ACHN (cell line): ENCODE measurements around the gene TCP11.
A peak's percentile ranks its signal among the peaks of the same experiment; 100 is the strongest.

Experiments used
- DNase-seq: peaks from one replicate; pipeline ENCODE4 v3.0.0-alpha.2; 2015
- in situ Hi-C: cut with HindIII; loops from 2 replicates; pipeline ENCODE4 v1.10.0; 2017; ENCODE audit warnings: low sequenced_read_pairs, low pct_ligation_motif_present, low pct_unique_long_range_greater_than_20kb

The TCP11 gene

GRCh38 chr6:35141007-35141655 is at the start of gene TCP11:
TSS of gene TCP11 (minus strand) at chr6:35141339. CDS start at chr6:35140870, 469 bp downstream.
- in situ Hi-C loops, result no loop called here
- DNase-seq, result no peak

GRCh38 chr6:35190306-35190705 is 49.2 kb upstream of the TCP11 start:
- DNase-seq, result no peak
- in situ Hi-C loops, result no loop called here

- in situ Hi-C loops, result no loop called here
- no peak for DNase-seq
Measured at GRCh38 chr6:35188886-35189285, 47.7 kb upstream of the TCP11 start.

GRCh38 chr6:35186571-35186970 is 45.4 kb upstream of the TCP11 start:
- no peak for DNase-seq
- in situ Hi-C loops, result no loop called here

GRCh38 chr6:35185971-35186370 is 44.8 kb upstream of the TCP11 start:
- in situ Hi-C loops, result no loop called here
- no peak for DNase-seq

GRCh38 chr6:35185302-35185681 is 44.2 kb upstream of the TCP11 start:
- DNase-seq, result no peak
- in situ Hi-C loops, result no loop called here

GRCh38 chr6:35184580-35185301 is 43.6 kb upstream of the TCP11 start:
- DNase-seq, result no peak
- in situ Hi-C loops, result no loop called here

- DNase-seq, result no peak
- in situ Hi-C loops, result no loop called here
Measured at GRCh38 chr6:35183935-35184334, 42.8 kb upstream of the TCP11 start.

GRCh38 chr6:35183281-35183680 is 42.1 kb upstream of the TCP11 start:
- DNase-seq, result no peak
- in situ Hi-C loops, result no loop called here

- DNase-seq, result peak; percentile 55
- in situ Hi-C loops, result no loop called here
Measured at GRCh38 chr6:35181933-35182612, 40.9 kb upstream of the TCP11 start.

GRCh38 chr6:35181308-35181932 is 40.3 kb upstream of the TCP11 start:
- in situ Hi-C loops, result no loop called here
- DNase-seq, result no peak

- in situ Hi-C loops, result no loop called here
- DNase-seq, result no peak
Measured at GRCh38 chr6:35179901-35180535, 38.9 kb upstream of the TCP11 start.

GRCh38 chr6:35178932-35179832 is 38.0 kb upstream of the TCP11 start:
- in situ Hi-C loops, result no loop called here

GRCh38 chr6:35178012-35178411 is 36.9 kb upstream of the TCP11 start:
- DNase-seq, result no peak
- in situ Hi-C loops, result no loop called here

More at GRCh38 chr6:35178932-35179832, 38.0 kb upstream of the TCP11 start:
- DNase-seq, result no peak

- DNase-seq, result no peak
- in situ Hi-C loops, result no loop called here
Measured at GRCh38 chr6:35177596-35177995, 36.5 kb upstream of the TCP11 start.

- no peak for DNase-seq
- in situ Hi-C loops, result no loop called here
Measured at GRCh38 chr6:35177157-35177556, 36.0 kb upstream of the TCP11 start.

GRCh38 chr6:35176301-35177024 is 35.3 kb upstream of the TCP11 start:
- in situ Hi-C loops, result no loop called here
- no peak for DNase-seq
